Umbilical cord (tissue), 2 donors: Measurements from ENCODE around the gene CIAO3. TPM values are rescaled to one million over a fixed set of nuclear protein-coding genes. Genes with fewer than 3 reads are reported as not detected.

Experiments
- DNase-seq: peaks from one replicate; pipeline ENCODE4 v3.0.0-alpha.2; 2015; ENCODE audit warnings: low spot score
- total RNA-seq: library from RNA; depleted of rRNA; stranded (reverse); fragments of >200 nt; gene quantifications from one replicate; pipeline ENCODE4 v1.2.3, GENCODE V29; 2014; ENCODE audit warnings: low replicate concordance; ENCODE audit not compliant: insufficient read depth

The CIAO3 gene
- total RNA-seq: 32.5 TPM

DNA sequence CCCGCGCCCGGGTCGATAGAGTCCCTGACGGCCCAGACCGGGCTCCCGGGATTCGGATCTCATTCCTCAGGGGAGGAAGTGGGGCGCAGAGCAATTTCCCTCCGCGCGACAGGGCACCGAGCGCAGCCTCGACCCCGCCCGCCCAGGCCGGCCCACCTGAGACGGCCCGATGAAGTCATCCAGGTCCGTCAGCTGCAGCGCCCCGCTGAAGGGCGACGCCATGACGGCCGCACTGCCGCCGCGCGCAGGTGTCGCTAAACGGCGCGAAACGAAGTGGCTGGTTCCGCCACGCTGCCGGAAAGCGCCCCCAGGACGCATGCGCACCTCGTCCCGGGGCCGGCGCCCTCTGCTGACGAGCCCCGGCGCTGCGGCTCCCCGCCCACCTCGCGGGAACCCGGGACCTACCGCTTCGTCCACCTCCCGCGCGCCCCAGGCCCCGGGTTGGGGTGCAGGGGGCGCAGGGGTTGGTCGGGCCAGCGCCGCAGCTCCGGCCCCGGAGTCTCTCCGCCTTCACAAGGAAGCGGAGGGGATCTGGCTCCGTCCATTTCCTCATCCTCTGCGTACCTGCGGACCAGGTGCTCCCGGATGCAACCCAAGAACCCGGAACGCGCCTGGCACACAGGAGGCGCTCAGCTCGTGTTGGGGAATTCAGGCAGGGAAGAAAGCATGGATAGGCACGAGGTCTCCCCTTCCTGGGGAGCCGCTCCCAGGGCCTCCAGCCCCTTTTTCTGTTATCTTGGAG is at the start of gene CIAO3:
Gene CIAO3, minus strand, starts transcription at position 234 of the 742 bp plus-strand sequence. Its CDS starts 12 bp downstream, at position 222.
- DNase-seq: peak; percentile 87

DNA sequence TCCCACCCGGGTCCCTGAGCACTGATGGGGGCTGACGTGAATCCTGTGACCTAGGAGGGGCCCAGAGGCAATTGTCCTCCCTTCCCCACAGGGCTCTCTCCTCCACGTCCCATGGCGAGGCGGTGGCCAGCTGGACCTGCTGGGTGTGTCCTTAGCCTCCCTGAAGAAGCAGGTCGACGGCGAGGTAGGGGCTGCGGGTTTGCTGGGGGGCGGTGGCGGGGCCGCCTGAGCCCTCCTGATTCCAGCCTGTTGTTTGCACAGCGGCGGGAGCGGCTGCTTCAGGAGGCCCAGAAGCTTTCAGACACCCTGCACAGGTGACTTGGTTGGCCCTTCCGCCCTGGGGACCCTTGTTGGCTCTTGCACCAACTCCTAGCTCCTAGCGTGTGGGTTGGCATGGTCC is 49.3 kb upstream of the CIAO3 start:
- no peak for DNase-seq

DNA sequence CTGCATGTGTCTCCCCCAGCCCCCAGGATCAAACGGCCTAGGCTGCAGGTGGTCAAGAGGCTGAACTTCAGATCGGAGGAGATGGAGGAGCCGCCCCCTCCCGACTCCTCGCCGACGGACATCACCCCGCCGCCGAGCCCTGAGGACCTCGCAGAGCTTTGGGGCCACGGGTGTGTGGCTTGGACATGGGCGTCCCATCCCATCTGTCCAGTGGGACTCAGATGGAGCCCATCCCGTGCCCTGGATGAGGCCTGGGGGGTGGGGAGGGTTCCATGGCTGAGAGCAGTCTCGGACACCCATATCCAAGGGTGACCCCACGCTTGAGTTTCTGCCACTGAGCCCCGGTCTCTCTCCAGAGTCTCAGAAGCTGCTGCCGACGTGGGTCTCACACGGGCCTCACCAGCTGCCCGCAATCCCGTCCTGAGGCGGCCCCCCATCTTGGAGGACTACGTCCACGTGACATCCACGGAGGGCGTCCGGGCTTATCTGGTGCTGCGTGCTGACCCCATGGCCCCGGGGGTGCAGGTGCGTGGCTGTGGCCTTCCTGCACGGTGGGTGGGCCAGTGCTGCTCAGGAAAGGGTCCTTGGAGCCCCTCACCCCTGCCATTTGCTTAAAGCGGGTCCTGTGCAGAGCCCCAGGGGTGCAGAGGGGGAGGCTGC is 48.5 kb upstream of the CIAO3 start:
- no peak for DNase-seq

DNA sequence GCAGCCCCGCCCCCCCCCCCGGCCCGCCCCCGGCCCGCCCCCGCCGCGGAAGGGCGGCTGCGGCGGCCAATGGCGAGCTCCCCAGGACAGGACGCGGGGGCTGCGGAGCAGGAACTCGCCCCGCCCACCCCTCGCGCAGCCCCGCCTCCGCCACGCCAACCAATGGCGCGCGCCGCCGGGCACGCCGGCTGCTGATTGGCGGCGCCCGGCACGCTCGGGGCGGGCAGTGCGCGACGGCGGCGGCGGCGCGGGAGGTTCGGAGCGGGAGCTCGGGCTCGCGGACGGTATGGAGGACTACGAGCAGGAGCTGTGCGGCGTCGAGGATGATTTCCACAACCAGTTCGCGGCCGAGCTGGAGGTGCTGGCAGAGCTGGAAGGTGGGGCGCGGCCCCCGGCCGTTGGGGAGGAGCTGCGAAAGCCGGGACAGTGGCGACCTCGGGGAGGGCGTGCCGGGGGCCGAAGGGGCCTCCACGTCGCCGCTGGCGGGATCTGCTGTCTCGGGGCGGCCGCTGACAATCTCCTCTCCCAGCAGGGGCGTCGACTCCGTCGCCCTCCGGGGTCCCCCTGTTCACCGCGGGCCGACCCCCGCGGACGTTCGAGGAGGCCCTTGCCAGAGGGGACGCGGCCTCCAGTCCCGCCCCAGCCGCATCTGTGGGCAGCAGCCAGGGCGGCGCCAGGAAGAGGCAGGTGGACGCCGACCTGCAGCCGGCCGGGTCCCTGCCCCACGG is 47.8 kb upstream of the CIAO3 start, which contains the start of gene CHTF18:
Gene CHTF18, plus strand, starts transcription at position 222 of the 728 bp plus-strand sequence. Its CDS starts 65 bp downstream, at position 287.
- peak; percentile 94 for DNase-seq

DNA sequence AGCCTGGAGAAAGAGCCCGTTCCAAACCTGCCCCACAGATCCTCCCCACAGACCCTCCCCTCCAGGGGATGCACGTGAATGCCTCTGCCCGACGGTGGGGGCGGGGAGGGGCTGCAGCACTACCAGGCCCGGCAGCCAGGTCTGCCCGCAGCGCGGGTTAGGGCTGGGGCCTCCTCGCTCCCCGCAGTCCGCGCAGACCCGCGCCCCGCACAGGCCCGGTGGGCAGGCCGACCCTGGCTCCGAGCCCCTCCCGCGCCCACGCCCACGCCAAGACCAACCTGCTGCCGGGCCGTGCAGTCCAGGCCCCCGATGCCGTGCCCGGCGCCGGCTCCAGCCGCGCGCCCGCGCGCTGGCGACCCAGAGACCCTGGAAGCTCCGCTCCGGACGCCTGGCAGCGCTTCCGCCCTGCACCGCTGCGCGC is 47.2 kb upstream of the CIAO3 start, which contains the start of gene RPUSD1:
Gene RPUSD1, minus strand, starts transcription at position 404 of the 421 bp plus-strand sequence. CDS start 644 bp downstream, outside the sequence.
- no peak for DNase-seq

DNA sequence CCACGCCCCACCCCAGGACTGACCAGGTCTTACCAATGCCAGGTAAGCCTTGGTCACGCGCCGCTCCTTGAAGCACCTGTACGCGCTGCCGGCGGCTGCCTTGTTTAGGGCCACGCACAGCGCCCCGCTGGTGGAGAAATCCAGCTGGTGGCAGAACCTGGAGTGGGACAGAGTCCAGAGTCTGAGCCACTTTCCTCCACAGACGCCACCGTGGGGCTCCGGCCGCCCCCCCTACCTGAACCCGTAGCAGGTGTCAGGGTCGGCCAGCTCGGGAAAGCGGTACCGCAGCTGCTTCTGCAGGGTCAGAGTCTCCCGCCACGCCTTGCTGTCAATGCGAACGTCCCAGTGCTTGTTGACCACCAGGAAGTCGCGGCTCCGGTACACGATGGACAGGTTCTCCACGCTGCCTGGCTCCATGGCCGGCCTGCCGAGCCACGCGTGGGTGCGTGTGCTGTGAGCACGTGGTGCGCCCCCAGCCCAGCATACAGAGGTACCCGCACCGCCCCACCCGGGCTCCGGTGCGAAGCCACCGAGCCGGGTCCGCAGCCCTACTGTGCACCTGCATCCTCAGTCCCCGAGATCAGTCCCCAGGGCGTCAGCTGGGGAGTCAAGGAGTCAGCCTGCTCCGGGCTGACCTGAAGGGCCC is 46.6 kb upstream of the CIAO3 start:
- no peak for DNase-seq

DNA sequence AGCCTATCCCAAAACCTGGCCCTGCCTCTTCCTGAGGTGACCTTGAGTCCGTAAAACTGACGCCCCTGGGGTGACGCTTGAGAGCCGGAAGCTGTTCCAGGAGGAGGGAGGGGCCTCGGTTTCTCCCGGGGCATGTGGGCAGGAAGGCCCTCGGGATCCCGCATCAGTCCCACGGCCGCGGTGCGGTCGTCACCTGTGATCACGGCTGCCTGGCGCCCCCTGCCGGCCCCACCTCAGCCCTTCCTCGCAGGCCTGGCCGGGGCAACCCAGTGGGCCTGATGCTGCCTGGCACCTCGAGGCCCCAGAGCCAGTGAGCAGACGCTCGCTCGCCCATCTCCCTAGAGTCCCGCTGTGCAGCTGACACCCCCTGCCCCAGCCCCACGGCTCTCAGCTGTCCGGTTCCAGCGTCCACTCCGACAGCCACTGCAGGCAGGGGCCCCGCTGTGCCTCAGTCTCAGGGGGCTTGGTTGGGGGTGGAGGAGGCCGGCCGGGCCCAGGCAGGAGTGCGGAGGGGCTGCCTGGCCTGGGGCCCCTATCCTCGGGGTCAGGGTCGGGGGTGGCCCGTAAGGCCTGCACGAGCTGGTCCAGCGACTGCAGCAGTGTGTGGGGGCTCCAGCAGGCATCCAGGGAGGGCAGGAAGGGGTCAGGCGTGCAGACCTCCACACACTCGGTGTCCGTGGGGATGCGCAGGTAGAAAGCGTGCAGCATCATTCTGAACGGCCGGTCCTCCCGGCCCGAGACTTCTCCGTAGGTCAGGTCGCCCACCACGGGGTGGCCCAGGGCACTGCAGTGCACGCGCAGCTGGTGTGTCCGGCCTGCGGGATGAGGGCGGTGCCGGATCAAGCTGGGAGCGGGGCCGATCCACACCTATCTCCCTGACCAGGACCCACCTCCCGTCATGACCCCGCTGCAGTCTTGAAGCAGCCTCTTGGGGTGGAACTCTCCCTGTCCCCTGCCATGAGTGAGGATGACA is 45.1 kb upstream of the CIAO3 start:
- peak; percentile 22 for DNase-seq

DNA sequence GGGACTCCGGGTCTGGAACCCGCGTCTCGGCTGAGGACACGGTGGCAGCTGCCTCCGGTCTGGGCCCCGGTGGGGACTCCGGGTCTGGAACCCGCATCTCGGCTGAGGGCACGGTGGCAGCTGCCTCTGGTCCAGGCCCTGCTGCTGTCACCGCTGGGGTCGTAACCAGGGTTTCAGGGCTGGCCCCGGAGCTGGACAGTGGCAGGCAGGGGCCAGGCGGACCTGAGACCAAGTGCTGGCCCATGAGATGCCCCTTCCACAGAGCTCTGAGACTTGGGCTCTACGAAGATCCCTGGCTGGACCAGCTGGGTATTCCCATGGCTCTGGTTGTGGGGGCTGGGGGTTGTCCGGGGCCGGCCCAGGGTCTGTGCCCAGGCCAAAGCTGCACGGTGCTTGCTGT is 43.6 kb upstream of the CIAO3 start:
- DNase-seq: no peak

DNA sequence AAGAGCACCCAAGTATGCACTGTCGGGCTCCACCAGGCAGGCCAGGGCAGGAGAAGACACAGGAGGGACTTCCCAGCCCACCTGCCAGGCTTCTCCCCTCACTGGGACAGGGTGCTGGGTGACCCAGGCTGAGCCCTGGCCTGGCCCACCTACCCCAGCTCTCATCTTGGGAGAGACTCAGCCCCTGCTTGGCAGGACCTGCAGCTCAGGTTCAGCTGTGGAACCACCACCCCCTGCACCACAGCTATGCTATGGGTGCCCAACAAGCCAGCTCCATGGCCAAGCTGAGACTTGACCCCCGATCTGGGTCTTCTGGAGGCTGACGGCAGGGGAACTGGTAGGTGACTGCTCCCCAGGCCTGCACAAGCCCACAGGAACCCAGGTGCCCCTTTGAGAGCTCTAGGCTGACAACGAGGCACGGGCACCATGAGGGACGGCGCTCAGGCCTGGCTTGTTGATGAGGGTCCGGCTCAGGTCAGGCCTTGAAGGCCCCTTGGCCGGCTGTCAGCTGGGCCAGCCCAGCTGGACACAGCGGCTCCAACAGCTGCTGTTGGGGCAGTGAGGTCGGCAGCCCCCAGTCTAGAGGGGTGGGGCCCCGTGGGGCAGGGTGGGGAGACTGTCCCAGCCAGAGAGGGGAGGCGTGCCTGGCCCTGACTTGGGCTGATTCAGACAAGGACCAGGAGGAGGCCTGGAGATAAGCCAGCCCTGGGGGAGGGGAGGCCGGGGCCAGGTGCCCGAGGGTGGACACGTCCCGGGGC is 42.8 kb upstream of the CIAO3 start:
- no peak for DNase-seq

DNA sequence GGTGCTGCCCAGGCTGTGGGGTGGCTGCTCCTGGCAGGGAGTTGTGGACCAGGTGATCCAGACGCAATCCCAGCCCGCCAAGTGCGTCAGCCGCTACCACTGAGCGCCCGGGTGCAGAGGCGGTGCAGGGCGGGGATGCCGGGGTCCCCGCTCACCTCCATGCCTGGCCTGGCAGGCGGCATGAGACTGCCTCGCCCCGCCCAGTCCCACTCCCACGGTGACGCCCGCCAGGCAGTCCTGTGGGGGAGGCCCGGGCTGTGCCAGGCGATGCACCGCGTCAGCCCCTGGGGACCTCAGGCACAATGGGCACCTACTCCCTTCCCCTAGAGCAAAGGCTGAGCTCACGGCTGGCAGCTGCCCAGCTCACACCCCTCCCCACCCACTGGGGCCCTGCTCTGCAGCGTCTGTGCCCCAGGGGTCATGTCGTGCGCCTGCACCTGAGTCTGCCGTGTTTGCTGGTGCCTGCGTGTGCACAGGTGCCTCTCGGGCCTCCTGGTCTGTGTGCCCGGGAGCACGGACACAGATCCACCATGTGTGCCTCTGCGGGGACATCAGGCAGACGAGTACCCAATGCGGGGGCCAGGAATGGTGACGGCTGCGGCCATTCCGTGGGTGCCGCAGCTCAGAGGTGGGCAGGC is 42.1 kb upstream of the CIAO3 start:
- no peak for DNase-seq

DNA sequence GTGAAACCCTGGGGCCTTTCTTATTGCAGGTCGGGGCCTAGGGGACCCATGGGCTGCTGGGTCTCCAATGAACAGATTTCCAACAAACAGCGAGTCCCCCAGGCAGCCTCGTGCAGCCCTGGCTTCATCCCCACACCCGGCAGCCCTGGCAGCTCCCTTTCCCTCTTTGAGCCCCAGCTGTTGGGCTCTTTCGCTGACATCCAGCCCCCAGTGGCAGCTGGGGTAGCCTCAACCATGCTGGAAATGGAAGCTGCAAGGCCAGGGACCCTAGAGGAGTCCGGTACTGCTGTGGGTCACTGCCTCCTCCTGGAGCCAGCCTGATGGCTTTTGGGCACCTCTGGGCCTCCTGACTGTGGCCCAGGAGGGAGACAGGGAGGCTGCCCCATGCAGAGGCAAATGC is 41.5 kb upstream of the CIAO3 start:
- DNase-seq: no peak

DNA sequence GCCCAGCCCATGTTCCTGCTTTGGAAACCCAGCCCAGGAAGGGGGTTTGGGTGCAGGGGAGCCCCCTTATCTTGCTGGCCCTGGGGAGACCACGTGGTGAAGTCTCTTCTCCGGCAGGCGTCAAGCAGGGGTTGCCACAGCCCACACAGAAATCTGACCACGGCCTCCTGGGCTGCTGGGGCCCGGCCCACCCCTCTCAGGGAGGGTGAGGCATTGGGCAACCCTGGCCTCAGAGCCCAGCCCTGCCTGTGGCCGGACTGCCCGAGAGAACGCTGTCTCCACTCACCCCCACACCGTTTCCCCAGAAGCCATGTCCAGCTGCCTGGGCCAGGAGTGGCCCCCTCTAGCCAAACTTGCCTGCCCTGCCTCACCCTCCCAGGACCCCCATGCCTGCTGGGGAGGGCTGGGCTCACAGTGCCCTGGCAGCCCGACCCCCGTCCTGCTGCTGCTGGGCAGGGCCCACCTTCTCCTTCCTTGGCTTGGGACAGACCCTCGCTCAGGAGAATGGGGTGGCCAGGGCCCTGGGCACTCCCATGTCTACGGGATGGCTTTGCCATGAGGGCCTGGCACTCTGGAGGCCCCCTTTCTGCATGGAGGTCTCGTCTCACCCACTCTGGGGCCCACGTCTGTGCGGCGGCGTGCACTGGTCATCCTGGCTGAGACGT is 40.7 kb upstream of the CIAO3 start:
- no peak for DNase-seq

DNA sequence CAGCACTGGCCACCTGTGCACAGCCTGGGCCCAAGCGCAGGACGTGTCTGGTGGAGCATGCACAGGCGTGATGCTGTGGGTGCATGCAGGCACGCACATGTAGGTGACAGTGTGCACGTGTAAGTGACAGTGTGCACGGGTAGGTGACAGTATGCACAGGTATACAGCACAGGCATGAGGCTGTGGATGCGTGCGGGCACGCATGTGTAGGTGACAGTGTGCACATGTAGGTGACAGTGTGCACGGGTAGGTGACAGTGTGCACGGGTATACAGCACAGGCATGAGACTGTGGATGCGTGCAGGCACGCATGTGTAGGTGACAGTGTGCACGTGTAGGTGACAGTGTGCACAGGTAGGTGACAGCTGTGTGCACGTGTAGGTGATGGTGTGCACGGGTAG is 39.5 kb upstream of the CIAO3 start:
- DNase-seq: no peak

DNA sequence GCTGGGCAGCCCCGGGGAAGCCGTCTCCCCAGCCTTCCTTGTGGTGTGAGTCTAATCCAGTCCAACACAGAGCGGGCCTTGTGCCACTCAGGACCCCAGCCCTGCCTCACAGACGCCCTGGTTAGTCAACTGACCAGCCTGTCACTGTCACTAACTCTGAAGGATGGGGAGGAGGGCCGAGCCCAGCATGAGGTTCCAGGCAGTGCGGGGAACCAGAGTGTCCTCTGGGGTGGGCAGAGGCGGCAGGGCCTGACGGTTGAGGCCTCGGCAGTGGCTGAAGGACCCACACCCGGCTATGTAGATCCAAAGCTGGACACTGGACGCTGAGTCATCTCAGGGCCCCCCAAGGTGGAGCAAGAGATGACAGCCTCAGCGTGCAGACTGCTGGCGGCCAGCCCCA is 38.8 kb upstream of the CIAO3 start:
- DNase-seq: no peak

DNA sequence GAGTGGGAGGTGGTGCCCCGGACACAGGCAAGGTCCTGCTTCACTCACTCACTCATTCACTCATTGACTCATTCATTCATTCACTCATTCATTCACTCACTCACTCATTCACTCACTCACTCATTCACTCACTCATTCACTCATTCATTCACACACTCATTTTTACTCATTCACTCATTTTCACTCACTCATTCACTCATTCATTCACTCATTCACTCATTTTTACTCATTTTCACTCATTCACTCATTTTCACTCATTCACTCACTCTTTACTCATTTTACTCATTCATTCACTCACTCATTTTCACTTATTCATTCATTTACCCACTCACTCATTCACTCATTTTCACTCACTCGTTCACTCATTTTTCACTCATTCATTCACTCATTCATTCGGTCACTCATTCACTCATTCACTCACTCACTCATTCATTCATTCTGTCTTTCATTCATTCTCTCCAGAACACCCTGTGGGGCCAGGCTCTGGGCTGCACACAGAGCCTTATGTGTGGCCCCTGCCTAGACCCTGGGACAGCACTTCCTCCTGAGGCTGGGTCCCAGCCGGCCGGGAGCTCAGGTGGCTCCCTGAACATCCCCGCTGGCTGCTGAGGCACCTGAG is 38.2 kb upstream of the CIAO3 start:
- DNase-seq: no peak

DNA sequence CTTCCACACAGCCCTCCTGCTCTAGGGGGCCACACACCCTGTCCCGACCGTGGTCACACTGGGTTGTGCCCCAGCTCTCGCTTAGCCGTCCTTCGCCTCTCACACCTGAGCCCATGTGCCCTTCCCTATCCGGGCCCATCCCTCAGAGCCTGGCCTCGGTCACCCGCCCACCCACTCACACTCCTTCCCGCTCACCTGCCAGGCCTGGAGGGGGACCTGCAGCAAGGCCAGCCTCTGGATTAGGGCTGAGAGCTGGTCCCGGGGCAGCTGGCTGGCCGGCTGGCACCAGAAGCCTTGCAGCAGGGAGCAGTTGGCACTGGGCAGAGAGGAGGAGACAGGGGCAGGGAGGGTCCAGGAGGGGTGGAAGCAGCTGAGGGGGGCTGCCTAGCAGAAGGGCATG is 37.6 kb upstream of the CIAO3 start:
- no peak for DNase-seq

DNA sequence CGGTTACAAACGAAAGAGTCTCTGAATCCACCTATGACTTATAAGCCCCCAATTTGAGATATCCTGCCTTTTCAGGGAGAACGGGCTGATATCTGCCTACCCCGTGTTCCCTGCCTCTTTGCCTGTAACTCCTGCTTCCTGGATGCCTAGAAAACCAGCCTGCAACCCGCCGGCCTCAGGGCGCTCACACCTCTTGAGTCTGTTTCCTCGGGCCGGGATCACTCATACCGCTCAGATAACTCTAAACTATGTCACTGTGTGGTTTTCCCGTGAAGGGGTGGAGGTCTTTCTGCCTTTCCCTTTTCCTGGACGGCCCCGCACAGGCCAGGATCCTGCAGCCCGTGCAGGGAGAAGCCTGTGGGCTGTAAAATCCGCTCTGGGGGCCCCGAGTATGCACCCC is 37.0 kb upstream of the CIAO3 start:
- DNase-seq: no peak

DNA sequence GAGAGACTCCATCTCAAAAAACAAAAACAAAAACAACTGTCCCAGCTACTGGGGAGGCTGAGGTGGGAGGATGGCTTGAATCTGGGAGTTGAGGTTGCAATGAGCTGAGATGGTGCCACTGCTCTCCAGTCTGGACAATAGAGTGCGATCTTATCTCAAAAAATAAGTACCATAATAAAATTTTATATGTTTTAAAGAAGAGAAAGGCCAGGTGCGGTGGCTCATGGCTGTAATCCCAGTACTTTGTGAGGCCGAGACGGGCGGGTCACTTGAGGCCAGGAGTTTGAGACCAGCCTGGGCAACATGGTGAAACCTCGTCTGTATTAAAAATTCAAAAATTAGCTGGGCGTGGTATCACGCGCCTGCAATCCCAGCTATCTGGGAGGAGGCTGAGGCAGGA is 36.0 kb upstream of the CIAO3 start:
- no peak for DNase-seq
